Kidney (tissue), 14 donors: ENCODE results near the gene GADD45B. TPM values are rescaled to one million over a fixed set of nuclear protein-coding genes. Genes with fewer than 3 reads are reported as not detected.
A peak's percentile ranks its signal among the peaks of the same experiment; 100 is the strongest.

Source experiments
- DNase-seq, 5 donors: peaks; one replicate each; pipeline ENCODE4 v3.0.0-alpha.2; 2013 to 2020
- FAIRE-seq: peaks from 2 replicates; lab custom pipeline; 2012; peaks lifted over from hg19 to GRCh38; lab: Jason Lieb, UNC
- H3K27ac ChIP-seq, 2 donors: one replicate each; pipeline ENCODE4 v1.7.0; 2013; ENCODE audit warnings: low read depth in 2 of 2, low read length in 2 of 2, inconsistent platforms in 1 of 2
- H3K27me3 ChIP-seq: one replicate; pipeline ENCODE4 v1.7.1; 2013; ENCODE audit warnings: low read length, inconsistent platforms; ENCODE audit not compliant: control insufficient read depth, insufficient read depth
- H3K36me3 ChIP-seq, 3 donors: one replicate each; pipeline versions ENCODE4 v1.7.0 to v1.7.1; 2013; ENCODE audit warnings: low read length in 3 of 3, control low read depth in 1 of 3, inconsistent platforms in 1 of 3; ENCODE audit not compliant: insufficient read depth in 3 of 3, control insufficient read depth in 2 of 3
- H3K4me1 ChIP-seq, 3 donors: one replicate each; pipeline versions ENCODE4 v1.7.0 to v1.7.1; 2013; ENCODE audit warnings: low read length in 3 of 3, inconsistent platforms in 1 of 3, low read depth in 1 of 3; ENCODE audit not compliant: control insufficient read depth in 2 of 3, insufficient read depth in 2 of 3
- H3K4me3 ChIP-seq, 3 donors: one replicate each; pipeline versions ENCODE4 v1.7.0 to v1.8.1; 2013; ENCODE audit warnings: low read length in 3 of 3, control low read depth in 1 of 3, inconsistent platforms in 1 of 3
- H3K9ac ChIP-seq, 3 donors: one replicate each; pipeline versions ENCODE4 v1.7.0 to v1.7.1; 2013; ENCODE audit warnings: low read length in 3 of 3, control low read depth in 1 of 3, inconsistent platforms in 1 of 3
- H3K9me3 ChIP-seq, 3 donors: one replicate each; pipeline versions ENCODE4 v1.7.0 to v1.7.1; 2013; ENCODE audit warnings: low read length in 3 of 3, control low read depth in 1 of 3, inconsistent platforms in 1 of 3; ENCODE audit not compliant: control insufficient read depth in 2 of 3, insufficient read depth in 1 of 3
- intact Hi-C: fragments of 100-400 bp; cut with DNase I; formaldehyde crosslinking; loops from one replicate; pipeline ENCODE4 v1.11.1; 2022
- polyA plus RNA-seq: library from polyadenylated mRNA; stranded (reverse); fragments of 350-450 nt; fragmentation: Illumina TruSeq; extraction: RNeasy Lipid Tissue Mini Kit (QIAGEN cat#74804); gene quantifications from one replicate; pipeline ENCODE4 v1.2.3, GENCODE V29; 2014; ENCODE audit warnings: low read depth, low replicate concordance; ENCODE audit not compliant: insufficient read depth
- total RNA-seq: library from RNA; stranded (reverse); fragmentation: NEBNext Ultra II Directional; extraction: Animal tissue kit (Norgen Biotek cat#: 25700); gene quantifications from one replicate; pipeline ENCODE4 v1.2.1, GENCODE V29; 2021
- TF ChIP-seq, protein P1 (sequence below): IDR thresholded peaks from 3 replicates; pipeline ENCODE4 v1.5.1; 2012; ENCODE audit warnings: mild to moderate bottlenecking, moderate library complexity, borderline replicate concordance; ENCODE audit not compliant: insufficient read depth; ENCODE audit errors: extremely low read depth
- donor health status: control.
- donor health status: control.
- donor health status: control.
- donor health status: control.
- donor health status: control.
- donor health status: DM: yes; HTN: yes; CAD: no.
- donor health status: Normal renal cell carcinoma (clear cell type).

Gene GADD45B
- total and polyA plus RNA-seq, 2 donors from 2014 or later = 88.5 to 149 TPM

DNA sequence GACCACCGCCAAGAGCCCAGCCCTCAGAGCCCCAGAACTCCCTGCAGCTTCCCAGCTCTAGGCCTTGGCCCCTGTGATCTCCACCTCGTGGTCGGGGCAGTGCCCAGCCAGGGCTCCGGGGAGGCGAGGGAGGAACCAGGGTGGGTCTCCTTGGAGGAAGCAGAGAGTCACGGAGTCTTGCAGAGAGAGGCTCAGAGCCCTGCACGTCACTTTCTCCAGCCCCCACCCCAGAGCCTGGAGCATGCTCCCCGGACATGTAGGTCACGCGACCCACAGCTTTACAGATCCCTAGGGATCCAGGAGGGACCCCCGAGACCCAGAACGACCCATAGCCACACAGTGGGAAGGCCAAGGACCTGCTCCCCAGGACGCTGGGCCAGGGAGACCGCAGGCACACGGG lies 11.9 kb downstream of the GADD45B start:
- Histone ChIP-seq H3K4me1 (peaks cover 0 to 17% (median 5%) of the 10 kb centered on the region in 3 donors), H3K36me3 (no peaks in the 10 kb centered on the region), H3K9me3 (peaks cover 0 to 7% (median 0%) of the 10 kb centered on the region in 3 donors), H3K9ac (no peak overlapping the region), H3K4me3 (no peak overlapping the region), H3K27me3 (peaks cover 4% of the 10 kb centered on the region), H3K27ac (no peak overlapping the region)
- intact Hi-C loops = no loop called here
- FAIRE-seq (no peak), DNase-seq (peak in 1 of 5 donors; percentile 77)
- TF ChIP-seq, protein P1, sequence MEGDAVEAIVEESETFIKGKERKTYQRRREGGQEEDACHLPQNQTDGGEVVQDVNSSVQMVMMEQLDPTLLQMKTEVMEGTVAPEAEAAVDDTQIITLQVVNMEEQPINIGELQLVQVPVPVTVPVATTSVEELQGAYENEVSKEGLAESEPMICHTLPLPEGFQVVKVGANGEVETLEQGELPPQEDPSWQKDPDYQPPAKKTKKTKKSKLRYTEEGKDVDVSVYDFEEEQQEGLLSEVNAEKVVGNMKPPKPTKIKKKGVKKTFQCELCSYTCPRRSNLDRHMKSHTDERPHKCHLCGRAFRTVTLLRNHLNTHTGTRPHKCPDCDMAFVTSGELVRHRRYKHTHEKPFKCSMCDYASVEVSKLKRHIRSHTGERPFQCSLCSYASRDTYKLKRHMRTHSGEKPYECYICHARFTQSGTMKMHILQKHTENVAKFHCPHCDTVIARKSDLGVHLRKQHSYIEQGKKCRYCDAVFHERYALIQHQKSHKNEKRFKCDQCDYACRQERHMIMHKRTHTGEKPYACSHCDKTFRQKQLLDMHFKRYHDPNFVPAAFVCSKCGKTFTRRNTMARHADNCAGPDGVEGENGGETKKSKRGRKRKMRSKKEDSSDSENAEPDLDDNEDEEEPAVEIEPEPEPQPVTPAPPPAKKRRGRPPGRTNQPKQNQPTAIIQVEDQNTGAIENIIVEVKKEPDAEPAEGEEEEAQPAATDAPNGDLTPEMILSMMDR = no peak

DNA sequence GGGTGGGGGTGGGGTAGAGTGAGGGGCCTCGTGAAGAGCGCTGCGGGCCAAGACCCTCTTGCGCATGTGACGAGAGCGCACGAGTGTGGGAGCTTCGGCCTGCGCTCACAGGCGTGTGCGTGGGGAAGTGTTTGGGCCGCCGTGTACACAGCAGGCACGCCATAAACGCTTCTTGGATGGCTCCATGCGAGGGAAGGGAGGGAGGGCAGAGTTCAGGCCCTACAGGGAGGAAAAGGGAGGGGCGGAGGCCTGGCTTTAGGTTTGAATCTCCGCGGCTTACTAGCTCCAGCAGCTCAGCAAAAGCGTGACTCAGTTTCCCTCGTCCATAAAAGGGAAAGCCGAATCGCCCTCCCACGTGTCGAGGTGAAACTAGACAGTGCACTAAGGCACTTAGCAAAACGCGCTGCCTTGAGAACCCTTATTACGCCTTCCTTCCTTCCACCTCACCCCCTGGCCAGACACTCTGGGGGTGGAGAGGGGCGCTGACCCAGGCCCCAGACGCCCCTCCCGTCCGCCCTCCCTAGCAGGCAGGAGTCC lies 12.5 kb downstream of the GADD45B start:
- TF ChIP-seq, protein P1 = no peak
- FAIRE-seq = no peak
- peaks cover 4% of the 10 kb centered on the region for H3K27me3 ChIP-seq
- intact Hi-C loops = no loop called here
- peak overlapping the region in 1 of 2 donors; percentile 13 for H3K27ac ChIP-seq
- H3K36me3 ChIP-seq = no peaks in the 10 kb centered on the region
- DNase-seq = no peak
- H3K4me1 ChIP-seq = peaks cover 0 to 17% (median 5%) of the 10 kb centered on the region in 3 donors
- no peak overlapping the region for H3K9ac ChIP-seq
- no peak overlapping the region for H3K4me3 ChIP-seq
- H3K9me3 ChIP-seq = peaks cover 0 to 2% (median 0%) of the 10 kb centered on the region in 3 donors

DNA sequence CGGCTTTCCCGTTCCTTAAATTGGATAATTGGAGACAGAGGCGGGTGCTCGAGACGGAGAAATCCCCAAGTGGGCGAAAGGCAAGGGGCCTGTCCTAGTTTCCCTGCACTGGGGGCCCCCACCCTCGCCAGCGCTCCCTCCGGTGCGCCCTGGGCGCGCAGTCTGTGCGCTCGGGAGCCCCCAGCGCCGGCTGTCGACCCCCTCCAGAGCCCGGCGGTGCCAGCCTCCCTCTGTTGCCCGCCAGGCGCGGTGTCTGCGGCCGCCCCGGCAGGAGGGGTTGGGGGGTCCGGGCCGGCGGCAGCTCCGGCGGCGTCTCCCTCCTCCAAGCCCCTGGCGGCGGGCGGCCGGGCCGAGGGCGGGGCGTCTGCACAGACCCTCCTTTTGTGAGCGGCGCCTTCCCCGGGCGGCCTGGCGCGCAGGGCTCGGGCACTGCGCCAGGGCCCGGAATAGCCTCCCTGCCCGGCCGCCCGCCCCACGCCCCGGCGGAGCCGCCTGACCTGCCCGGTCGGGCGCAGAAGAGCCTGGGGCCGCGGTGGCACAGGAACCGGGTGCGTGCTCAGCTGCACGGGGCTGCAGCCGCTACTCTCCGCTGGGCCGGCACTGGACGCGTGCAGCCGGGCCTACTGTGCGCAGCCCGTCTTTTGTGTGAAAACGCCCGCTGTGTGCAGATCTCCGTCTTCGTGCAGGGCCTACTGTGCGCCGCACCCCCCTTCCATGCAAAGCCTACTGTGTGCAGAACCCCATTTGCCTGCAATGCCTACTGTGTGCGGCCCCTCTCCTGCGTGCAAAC lies 13.2 kb downstream of the GADD45B start:
- peak overlapping the region in 1 of 2 donors; percentile 13 for H3K27ac ChIP-seq
- intact Hi-C loops = no loop called here
- H3K27me3 ChIP-seq = peaks cover 4% of the 10 kb centered on the region
- no peak for FAIRE-seq
- peak overlapping the region in 2 of 3 donors; percentile 4 to 29 for H3K4me3 ChIP-seq
- peaks cover 0 to 17% (median 5%) of the 10 kb centered on the region in 3 donors for H3K4me1 ChIP-seq
- H3K9ac ChIP-seq = no peak overlapping the region
- no peaks in the 10 kb centered on the region for H3K36me3 ChIP-seq
- TF ChIP-seq, protein P1 = no peak
- DNase-seq = peak; percentile 61 to 89 (median 74)
- no peaks in the 10 kb centered on the region for H3K9me3 ChIP-seq
